Stimulated activated CD8-positive, alpha-beta memory T cell treated with anti-CD3 and anti-CD28 coated beads, Interleukin-7, amount 100 ng/mL, for 1 hour (primary cell): ENCODE results near the gene PDCD1.
"Not testable (repeated sequence)": the region's sequence is repeated elsewhere in the genome, so short reads cannot be mapped to it uniquely, and the experiment has no call there.

ENCODE experiments used
- DNase-seq, 2 donors: peaks; one replicate each; pipeline ENCODE4 v3.0.0-alpha.2; 2020; ENCODE audit warnings: low read depth in 2 of 2

Gene PDCD1

DNA sequence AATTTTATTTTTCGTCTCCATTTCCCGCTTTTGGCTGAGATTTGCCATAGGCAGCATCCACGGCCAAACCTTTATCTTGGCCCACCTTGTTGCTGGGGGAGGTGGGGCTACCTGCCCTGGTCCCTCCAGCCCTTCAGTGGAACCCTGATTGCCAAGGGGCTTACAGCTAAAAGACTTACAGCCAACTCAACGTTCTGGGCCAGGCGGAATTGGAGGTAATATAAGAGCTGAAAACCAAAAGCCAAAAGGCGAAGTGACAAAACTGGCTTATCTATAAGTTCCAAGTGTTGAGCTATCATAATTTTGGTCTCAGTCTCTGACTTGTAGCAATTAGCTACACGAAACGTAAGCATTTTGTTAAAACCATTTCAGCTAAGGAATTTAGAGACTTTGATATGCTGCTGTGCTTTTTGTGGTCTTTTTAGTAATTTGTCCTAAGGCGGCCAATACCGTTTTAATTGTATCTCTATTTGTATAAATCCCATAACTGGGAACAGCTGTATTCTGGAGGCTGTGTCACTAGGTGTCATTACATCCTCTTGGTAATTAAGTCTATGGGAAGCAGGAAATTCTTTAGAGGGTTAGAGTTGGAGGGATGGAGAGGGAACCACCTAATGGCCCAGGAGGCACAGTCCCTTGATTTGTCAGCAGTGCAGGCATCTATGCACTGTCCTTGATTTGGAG is 24.0 kb downstream of the PDCD1 start:
- no peak for DNase-seq

DNA sequence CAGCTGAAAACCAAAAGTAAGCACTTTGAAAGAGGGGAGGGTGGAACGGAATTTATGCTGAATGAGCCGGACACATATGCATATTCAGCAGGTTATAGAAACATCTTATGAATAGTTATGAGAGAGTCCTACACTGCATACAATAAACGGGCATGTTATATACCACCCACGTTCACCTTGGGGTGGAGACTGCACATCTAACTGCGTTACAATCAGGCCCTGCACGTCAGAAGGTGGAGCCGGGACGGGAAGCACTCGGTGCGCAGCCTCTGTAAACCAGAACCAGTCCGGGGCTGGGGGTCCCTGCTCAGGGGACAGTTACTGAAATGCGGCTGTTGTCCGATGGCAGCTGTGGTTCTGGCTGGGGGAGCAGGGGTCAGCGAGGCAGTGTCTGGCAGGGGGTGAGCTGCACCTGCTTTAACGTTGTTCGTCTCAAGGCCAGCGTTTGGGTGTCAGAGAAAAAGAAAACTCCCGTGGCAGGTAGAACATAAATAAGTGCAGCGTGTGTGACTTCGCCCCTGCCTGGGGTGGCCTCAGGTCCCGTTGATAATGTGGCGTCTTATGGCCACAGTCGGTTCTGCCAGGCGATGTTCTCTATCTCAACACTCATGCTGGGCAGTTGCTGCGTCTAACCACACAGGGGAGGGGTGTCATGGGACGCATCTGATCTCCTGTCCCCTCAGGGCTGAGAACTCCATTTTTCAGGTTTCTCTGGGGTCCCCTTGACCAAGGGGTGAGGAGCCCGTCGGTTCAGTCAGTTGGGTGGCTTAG is 24.8 kb downstream of the PDCD1 start:
- not testable (repeated sequence) for DNase-seq

DNA sequence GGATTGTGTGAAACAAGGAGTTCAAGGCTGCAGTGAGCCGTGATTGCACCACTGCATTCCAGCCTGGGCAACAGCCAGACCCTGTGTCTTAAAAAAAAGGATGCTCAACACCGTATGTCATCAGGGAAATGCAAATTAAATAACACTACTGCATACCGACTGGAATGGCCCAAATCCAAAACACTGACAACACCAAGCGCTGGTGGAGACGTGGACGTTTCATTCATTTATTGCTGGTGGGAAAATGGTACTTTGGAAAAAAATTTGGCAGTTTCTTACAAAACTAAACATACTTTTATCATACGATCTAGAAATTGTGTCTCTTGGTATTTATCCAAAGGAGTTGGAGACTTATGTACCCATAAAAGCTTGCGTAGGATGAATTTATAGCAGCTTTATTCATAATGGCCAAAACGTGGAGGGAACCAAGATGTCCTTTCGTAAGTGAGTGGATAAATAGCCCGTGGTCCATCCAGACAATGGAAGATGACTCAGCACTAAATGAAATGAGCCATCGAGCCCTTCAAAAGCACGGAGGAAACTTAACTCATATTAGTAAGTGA is 25.5 kb downstream of the PDCD1 start:
- DNase-seq = no peak

DNA sequence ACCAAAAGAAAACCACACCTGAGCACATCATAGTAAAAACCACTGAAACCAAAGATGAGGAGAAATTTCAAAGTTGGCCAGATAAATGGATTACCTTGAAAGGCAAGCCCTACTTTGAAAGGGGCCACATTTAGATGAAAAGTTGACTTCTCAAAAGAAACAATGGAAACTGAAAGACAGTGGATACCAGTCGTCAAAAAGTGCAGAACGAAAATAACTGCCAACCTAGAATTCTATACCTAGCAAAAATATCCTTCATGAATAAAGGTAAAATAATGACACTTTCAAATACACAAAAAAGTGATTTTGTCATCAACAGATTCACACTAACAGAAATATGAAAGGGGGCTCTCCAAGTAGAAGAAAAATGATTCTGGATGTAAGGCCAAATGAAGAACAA is 31.3 kb downstream of the PDCD1 start:
- no peak for DNase-seq

DNA sequence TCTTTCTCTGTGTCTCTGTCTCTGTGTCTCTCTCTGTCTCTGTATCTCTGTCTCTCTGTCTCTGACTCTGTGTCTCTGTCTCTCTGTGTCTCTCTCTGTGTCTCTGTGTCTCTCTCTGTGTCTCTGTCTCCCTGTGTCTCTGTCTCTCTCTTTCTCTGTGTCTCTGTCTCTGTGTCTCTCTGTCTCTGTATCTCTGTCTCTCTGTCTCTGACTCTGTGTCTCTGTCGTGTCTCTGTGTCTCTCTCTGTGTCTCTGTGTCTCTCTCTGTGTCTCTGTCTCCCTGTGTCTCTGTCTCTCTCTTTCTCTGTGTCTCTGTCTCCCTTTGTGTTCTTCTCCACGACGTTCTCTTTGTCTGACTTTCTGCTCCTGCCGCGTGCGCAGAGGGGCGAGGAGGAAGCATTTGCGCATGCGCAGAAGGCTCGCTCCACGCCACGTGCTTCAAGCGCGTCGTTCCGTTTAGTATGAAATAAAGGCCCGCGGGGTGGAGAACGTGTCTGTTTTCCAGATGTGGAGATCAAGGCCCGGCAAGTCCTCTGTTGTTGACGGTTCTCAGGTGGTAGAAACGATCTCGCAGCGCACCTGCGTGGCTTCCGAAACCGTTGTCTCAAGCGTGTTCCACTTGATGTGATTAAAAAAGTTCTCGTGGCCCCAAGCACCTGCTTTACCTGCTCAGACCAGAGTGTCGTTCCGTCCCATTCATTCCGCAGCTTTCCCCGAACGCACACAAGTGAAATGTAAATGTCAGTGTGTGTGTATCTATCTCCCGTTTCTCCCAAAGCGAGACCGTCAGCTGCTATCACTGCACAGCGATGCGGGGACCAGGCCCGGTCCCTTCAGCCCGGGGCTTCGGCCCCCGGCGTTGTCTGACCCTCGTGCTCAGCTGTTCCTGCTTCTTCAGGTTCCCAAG is 34.9 kb downstream of the PDCD1 start:
- not testable (repeated sequence) for DNase-seq

DNA sequence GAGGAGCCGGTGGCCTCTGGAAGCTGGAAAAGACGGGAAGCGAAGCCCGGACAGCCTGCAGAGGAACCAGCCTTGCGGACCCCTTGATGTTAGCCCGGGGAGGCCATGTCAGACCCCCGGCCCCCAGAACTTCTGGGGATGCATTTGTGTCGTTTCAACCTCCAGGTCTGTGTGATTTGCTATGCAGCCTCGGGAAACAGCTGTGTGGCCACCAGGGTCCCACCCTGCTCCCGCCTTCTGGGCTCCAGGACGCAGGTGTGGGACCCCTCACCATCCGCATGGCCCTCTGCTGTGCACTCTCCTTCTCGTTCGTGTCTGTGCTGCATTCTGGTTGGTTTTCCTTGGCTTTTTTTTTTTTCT is 36.5 kb downstream of the PDCD1 start:
- no peak for DNase-seq

DNA sequence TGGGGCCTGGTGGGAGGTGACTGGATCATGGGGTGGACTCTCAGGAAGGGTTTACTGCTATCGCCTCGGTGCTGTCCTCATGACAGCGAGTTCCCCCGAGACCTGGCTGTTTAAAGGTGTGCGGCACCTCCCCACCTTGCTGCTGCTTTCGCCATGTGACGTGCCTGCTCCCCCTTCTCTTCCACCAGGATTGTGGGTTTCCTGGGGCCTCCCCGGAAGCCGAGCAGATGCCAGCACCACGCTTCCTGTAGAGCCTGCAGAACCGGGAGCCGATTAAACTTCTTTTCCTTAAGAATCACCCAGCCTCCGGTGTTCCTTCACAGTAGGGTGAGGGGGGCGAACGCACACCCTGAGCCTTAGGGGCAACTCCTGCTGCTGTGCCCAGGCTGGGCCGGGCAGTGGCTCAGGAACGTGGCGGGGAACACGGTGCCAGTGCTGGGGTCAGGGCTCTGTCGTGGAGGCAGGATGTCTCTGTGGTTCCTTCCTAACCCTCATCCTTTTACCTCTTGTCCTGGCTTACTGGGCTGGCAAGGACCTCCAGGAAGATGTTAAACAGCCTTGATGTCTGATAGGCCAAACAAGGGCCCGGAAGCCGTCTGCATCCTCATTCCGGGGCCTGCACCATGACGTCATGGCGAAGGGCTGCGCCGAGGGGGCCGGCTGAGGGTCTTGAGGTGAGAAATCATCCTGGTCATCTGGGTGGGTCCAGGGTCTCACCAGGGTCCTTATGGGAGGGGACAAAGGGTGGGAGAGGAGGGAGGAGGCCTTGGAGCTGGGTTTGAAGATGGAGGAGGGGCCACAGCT is 37.0 kb downstream of the PDCD1 start:
- no peak for DNase-seq

DNA sequence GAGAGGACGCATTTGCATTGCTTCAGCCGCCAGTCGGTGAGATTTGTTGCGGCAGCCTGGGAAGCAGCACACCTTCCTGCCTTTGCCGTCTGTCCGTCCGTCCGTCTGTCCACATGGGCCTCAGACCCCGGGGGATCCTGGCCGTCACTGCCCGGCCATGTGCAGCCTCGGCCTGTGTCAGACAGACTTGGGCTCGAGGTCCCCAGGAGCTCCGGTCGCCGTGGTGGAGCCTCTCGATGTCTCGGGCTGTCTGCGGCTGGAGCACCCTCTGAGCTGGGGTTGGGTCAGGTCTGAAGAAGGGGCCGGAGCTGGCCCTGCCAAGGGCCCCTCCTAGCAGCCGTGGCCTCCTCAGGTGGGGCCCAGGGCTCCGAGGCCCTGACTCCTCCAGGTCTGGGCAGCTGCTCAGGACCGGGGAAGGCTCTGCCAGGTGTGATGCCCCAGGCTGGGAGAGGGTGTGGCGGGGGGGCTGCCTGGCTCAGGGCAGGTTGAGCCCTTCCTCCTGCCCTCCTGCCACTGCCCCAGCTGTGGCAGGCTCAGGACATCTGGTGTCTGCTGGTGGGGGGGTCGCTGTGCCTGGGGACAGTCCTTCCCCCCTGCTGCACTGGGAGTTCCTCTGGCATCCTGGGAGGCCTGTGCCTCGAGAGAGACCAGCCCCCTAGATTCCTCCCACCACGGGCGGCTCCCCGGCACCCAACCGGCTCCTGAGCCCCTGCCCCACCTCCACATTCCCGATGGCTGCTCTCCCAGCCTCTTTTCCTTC is 37.9 kb downstream of the PDCD1 start:
- DNase-seq = no peak

DNA sequence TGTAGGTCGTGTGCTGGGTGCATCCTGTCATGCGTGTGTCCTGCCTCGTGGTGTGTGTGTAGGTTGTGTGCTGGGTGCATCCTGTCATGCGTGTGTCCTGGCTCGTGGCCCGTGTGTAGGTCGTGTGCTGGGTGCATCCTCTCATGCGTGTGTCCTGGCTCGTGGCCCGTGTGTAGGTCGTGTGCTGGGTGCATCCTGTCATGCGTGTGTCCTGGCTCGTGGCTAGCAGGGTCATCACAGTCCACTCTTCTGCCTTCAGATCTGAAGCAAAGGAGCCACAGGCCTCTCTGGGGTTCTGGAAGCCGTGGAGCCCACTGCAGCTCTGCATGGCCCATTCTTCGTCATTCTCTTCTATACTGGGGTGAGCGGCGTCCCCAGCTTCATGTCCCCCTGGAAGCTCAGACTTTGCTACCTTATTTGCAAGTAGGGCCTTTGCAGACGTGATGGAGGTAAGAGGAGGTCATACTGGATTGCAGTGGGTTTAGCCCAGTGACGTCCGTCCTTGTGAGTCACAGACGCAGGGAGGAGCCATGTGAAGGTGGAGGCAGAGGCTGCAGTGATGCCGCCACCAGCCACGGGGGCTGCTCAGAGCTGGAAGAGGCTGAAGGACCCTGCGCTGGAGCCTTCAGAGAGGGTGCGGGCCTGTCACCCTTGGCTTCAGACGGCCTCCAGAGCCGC is 38.6 kb downstream of the PDCD1 start:
- DNase-seq = not testable (repeated sequence)

DNA sequence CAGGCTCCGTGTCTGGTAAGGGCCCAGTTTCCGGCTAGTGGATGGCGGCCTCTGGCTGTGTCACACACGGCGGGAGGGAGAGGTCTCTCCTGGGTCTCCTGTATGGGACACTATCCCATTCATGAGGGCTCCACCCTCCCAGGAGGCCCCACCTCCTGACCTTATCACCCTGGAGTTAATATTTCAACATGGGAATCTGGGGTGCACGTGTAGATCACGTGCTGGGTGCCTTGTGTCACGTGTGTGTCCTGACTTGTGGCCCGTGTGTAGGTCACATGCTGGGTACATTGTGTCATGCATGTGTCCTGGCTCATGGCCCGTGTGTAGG is 39.8 kb downstream of the PDCD1 start:
- no peak for DNase-seq

DNA sequence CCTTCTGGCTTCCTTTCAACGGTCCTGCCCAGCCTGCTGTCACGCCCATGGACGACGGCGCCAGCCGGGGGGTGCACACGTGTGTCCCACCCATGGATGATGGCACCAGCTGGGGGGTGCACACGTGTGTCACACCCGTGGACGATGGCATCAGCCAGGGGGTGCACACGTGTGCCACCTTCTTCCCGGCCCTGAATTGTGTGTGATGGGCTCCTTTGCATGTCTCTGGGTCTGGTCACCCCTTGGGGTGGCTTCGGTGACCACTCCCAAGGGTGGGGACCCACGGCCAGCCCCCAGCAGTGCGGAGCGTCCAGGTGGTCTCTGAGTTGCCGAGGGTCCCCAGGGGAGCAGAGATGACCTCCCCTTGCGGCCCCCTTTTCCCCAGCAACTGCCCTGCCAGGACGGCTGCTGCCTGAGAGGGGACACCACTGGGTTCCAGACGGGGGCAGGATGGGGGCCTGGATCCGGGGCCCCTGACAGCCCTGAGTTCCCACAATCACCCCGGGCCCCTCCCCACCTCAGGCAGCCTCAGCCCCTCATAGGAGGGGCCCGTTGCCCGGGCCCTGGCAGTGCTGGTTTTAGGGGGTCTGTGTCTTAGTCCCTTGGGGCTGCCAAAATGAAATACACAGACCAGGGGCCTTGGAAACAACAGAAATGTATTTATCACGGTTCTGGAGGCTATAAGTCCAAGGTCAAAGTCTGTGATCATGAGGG is 40.3 kb downstream of the PDCD1 start:
- DNase-seq = no peak

DNA sequence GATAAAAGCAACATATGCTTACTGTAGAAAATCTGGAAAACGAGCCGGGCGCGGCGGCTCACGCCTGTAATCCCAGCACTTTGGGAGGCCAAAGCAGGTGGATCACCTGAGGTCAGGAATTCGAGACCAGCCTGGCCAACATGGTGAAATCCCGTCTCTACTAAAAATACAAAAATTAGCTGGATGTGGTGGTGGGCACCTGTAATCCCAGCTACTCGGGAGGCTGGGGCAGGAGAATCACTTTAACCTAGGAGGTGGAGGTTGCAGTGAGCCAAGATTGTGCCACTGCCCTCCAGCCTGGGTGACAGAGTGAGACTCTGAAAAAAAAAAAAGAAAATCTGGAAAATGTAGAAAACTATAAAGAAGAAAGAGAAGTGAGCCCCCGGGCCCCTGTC is 40.9 kb downstream of the PDCD1 start:
- not testable (repeated sequence) for DNase-seq

DNA sequence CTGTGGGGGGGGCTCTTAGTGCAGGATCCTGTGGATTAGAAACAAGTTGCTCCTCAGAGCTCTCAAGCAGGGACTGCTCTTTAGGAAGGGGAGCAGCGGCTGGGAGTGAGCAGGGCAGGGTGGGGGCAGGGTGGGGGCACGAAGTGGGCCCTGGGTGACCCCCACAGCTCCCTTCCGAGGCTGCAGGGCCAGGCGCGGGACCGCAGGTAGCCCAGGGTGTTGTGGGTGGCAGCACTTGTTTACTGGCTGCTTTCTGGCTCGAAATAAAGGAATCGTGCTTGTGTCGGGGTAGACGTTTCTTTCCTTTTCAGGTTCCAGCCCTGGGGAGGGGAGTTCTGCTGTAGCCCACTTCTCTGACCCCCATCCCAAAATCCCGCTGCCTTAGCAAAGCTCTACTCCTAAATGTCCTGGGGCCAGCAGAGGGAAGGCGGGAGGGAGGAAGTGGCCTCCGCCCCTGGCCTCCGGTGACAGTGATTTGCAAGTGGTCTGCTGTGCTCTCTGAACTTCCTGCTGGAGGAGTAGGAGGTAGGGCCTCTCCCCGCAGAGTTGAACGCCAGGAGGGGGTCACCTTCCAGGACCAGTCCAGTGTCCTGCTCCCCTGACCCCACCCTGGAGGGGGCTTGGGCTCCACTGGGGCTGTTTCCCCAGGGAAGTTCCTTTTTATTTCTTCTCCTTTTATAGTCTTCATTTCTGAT is 41.4 kb downstream of the PDCD1 start:
- DNase-seq = no peak

DNA sequence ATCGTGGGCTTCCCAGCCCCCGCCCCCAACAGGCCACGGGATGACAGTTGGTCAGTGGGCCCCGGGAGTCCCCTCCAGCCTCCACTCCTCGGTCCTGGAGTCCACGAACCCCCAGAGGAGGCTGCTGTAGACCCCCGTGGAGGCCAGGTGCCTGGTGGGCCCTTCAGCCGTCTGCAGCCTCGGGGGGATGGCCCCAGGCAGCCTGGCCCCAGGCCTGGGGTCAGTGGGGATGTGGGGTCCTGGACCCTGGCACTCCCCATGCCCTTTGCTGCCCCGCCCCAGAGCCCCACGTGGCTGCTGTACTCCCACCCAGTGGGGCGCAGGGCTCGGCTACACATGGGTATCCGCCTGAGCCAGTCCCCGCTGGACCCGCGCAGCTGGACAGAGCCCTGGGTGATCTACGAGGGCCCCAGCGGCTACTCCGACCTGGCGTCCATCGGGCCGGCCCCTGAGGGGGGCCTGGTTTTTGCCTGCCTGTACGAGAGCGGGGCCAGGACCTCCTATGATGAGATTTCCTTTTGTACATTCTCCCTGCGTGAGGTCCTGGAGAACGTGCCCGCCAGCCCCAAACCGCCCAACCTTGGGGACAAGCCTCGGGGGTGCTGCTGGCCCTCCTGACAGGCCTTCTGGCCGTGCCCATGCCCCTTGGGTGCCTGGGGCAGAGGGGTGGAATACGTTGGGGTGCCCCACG is 42.1 kb downstream of the PDCD1 start:
- no peak for DNase-seq

DNA sequence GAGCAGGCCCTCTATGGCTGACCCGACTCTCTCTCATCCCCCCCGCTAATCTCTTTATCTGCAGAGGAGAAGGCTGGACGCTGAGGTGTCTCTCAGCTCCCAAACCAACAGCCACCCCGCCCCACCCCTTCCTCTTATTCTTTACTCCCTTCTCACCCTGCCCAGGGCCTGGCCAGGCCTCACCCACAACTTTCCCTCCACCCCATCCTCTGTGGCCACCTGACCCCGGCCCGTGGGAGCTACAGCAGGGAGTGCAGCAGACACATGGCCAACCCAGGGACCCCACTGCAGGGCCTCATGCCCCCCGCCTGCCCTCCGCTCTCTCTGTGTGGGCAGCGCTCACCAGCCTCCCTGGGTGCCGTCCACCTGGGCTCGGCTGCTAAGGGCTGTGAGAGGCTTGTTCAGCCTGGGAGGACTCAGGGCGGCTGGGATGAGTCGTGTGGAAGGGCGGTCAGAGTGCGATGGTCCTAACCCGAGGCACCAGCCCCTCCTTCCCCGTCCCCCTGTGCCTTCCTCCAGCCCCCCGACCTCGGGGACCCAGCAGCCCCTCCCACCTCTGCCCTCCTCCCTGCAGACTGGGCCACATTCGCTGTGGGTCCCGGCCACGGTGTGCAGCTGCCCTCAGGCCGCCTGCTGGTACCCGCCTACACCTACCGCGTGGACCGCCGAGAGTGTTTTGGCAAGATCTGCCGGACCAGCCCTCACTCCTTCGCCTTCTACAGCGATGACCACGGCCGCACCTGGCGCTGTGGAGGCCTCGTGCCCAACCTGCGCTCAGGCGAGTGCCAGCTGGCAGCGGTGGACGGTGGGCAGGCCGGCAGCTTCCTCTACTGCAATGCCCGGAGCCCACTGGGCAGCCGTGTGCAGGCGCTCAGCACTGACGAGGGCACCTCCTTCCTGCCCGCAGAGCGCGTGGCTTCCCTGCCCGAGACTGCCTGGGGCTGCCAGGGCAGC is 42.9 kb downstream of the PDCD1 start:
- DNase-seq = no peak

DNA sequence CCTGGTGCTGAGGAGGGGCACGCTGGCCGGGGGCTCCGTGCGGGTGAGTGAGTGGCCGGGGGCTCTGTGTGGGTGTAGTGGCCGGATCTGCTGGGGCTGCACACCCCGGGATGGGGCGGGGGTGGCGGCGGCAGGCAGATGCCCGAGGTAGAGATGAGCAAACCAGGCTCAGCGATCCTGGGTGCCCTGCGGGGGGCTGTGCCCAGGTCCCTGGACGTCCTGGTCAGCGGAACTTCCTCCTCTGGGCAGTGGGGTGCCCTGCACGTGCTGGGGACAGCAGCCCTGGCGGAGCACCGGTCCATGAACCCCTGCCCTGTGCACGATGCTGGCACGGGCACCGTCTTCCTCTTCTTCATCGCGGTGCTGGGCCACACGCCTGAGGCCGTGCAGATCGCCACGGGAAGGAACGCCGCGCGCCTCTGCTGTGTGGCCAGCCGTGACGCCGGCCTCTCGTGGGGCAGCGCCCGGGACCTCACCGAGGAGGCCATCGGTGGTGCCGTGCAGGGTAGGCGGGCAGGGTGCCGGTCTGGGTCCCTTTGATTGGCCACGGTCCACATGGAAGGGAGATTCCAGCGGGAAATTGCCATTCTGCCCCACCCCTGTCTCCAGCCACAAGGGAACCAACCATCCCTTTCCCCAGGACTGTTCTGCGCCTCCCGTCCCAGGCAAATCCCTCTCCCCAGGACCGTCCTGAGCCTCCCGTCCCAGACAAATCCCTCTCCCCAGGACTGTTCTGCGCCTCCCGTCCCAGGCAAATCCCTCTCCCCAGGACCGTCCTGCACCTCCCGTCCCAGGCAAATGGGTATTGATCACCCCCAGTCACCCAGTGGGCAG is 43.8 kb downstream of the PDCD1 start:
- DNase-seq = no peak

DNA sequence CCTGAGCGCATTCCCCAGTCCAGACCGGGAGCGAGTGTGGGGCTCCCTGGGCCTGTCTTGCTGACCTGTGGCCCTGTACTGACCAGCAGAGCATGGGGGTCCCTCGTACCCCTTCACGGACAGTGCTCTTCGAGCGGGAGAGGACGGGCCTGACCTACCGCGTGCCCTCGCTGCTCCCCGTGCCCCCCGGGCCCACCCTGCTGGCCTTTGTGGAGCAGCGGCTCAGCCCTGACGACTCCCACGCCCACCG is 44.4 kb downstream of the PDCD1 start:
- DNase-seq = no peak
